ENCODE data around the gene TTYH3.

DNA sequence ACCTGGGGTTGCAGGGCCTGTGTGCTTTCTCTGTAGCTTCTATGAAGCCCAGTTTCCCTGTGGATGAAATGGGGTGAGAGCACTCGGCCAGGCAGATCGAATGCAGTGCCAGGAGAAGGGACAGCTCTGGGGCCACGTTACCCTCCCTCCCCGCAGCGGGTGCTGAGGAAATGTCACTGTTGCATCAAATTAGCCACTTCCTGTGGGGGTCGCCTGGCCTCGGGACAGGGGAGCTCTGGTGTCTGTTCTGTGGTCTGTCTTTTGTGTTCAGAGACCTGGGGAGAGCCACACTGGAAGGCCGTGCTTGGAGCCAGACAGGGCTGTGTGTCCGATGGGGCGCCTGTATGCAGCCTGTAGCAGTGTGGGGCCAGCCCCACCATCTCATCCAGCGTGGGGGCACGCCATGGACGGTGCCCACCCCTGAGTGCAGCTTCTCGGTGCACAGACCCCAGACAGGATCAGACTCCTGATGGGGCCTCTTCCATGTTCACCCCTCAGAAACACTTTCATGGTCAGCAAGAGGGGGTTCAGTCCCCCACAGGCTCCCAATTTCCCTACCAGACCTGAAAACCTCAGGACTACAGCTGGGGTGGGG, 13.6 kb downstream of the TTYH3 start:
- no peak for TF ChIP-seq EZH2 (IDR thresholded peaks at IDR 0.05; ENCODE audit: borderline replicate concordance, low read length)
- TF ChIP-seq, protein P1, sequence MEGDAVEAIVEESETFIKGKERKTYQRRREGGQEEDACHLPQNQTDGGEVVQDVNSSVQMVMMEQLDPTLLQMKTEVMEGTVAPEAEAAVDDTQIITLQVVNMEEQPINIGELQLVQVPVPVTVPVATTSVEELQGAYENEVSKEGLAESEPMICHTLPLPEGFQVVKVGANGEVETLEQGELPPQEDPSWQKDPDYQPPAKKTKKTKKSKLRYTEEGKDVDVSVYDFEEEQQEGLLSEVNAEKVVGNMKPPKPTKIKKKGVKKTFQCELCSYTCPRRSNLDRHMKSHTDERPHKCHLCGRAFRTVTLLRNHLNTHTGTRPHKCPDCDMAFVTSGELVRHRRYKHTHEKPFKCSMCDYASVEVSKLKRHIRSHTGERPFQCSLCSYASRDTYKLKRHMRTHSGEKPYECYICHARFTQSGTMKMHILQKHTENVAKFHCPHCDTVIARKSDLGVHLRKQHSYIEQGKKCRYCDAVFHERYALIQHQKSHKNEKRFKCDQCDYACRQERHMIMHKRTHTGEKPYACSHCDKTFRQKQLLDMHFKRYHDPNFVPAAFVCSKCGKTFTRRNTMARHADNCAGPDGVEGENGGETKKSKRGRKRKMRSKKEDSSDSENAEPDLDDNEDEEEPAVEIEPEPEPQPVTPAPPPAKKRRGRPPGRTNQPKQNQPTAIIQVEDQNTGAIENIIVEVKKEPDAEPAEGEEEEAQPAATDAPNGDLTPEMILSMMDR (conservative IDR thresholded peaks at IDR 0.05 in 1 of 2, IDR thresholded peaks at IDR 0.05 in 1 of 2; ENCODE audit: extremely low read depth in 1 of 2, insufficient read depth in 1 of 2, low read depth in 1 of 2, low read length in 2 of 2): no peak

All from mammary epithelial cell (primary cell).